Caco-2 (cell line): Measurements from ENCODE around the gene PPP1R18. TPM values are rescaled to one million over a fixed set of nuclear protein-coding genes. Genes with fewer than 3 reads are reported as not detected.

ENCODE experiments used
- BruUV-seq: library from RNA; stranded (reverse); fragments of 400-500 nt; replicated peaks from 2 replicates; lab custom pipeline; 2021; lab: Mats Ljungman, UMichigan
- CTCF ChIA-PET: fragments of 300-600 bp; sonication (Branson Sonifier 250); formaldehyde crosslinking; loops from one replicate; lab custom pipeline; 2022; ENCODE audit warnings: antibody characterized with exemption; lab: Charles Lee
- POLR2A ChIA-PET: fragments of 300-600 bp; sonication (Branson Sonifier 250); formaldehyde crosslinking; loops from one replicate; lab custom pipeline; 2022; ENCODE audit warnings: antibody characterized with exemption; lab: Charles Lee
- DNase-seq, 2 experiments: peaks; one replicate each; pipeline versions ENCODE4 v3.0.0 to v3.0.0-alpha.2; 2020 to 2022
- H3K27me3 ChIP-seq: replicated peaks from 2 replicates; pipeline ENCODE4 v1.6.0; 2011; ENCODE audit warnings: low read length; ENCODE audit not compliant: control insufficient read depth, insufficient read depth
- H3K36me3 ChIP-seq: 2 replicates; pipeline ENCODE4 v1.5.1; 2011; ENCODE audit warnings: low read length; ENCODE audit not compliant: control insufficient read depth, insufficient read depth
- H3K4me1 ChIP-seq: fragments of 250-450 bp; sonication (Bioruptor Pico); 2 replicates; pipeline ENCODE4 v1.5.1; 2020; ENCODE audit warnings: mild to moderate bottlenecking
- H3K4me3 ChIP-seq: 2 replicates; pipeline ENCODE4 v1.5.1; 2011; ENCODE audit warnings: low read depth, mild to moderate bottlenecking, control low read depth, low read length
- H3K9me3 ChIP-seq: fragments of 250-450 bp; sonication (Bioruptor Pico); 2 replicates; pipeline ENCODE4 v1.5.1; 2020; ENCODE audit warnings: mild to moderate bottlenecking, moderate library complexity
- H3K27ac Mint-ChIP-seq: one replicate; pipeline ENCODE4 v1.8.0; 2022; ENCODE audit warnings: mixed read lengths; ENCODE audit not compliant: unreplicated experiment
- H3K27me3 Mint-ChIP-seq: one replicate; pipeline ENCODE4 v1.8.0; 2022; ENCODE audit warnings: mixed read lengths; ENCODE audit not compliant: insufficient read depth, unreplicated experiment
- H3K36me3 Mint-ChIP-seq: one replicate; pipeline ENCODE4 v1.8.0; 2022; ENCODE audit warnings: mild to moderate bottlenecking, mixed read lengths; ENCODE audit not compliant: insufficient read depth, unreplicated experiment
- H3K4me1 Mint-ChIP-seq: one replicate; pipeline ENCODE4 v1.8.0; 2022; ENCODE audit warnings: low read depth, mixed read lengths; ENCODE audit not compliant: unreplicated experiment
- H3K4me3 Mint-ChIP-seq: one replicate; pipeline ENCODE4 v1.8.0; 2022; ENCODE audit warnings: mild to moderate bottlenecking, moderate library complexity, mixed read lengths; ENCODE audit not compliant: unreplicated experiment
- H3K9me3 Mint-ChIP-seq: one replicate; pipeline ENCODE4 v1.8.0; 2022; ENCODE audit warnings: mixed read lengths; ENCODE audit not compliant: unreplicated experiment
- CTCF ChIP-seq, 2 experiments: fragments of 200-600 bp in 1 of 2; IDR thresholded peaks; 1 replicate in 1 of 2; 2 replicates in 1 of 2; pipeline versions ENCODE4 v1.5.1 to v1.8.0; 2011 to 2022; ENCODE audit warnings: antibody characterized with exemption in 1 of 2, control low read depth in 1 of 2, inconsistent platforms in 1 of 2, low read depth in 1 of 2, low read length in 1 of 2, mild to moderate bottlenecking in 1 of 2, moderate library complexity in 1 of 2; ENCODE audit not compliant: insufficient read depth in 1 of 2, severe bottlenecking in 1 of 2, unreplicated experiment in 1 of 2
- intact Hi-C: fragments of 100-400 bp; cut with micrococcal nuclease; formaldehyde crosslinking; loops from one replicate; pipeline ENCODE4 v1.10.0; 2022; ENCODE audit not compliant: unreplicated experiment
- total RNA-seq: library from RNA; stranded (reverse); gene quantifications from 2 replicates; pipeline ENCODE4 v1.2.3, GENCODE V29; 2022

The PPP1R18 gene
- total RNA-seq, 1 experiment from 2014 or later = 6.6 TPM

DNA sequence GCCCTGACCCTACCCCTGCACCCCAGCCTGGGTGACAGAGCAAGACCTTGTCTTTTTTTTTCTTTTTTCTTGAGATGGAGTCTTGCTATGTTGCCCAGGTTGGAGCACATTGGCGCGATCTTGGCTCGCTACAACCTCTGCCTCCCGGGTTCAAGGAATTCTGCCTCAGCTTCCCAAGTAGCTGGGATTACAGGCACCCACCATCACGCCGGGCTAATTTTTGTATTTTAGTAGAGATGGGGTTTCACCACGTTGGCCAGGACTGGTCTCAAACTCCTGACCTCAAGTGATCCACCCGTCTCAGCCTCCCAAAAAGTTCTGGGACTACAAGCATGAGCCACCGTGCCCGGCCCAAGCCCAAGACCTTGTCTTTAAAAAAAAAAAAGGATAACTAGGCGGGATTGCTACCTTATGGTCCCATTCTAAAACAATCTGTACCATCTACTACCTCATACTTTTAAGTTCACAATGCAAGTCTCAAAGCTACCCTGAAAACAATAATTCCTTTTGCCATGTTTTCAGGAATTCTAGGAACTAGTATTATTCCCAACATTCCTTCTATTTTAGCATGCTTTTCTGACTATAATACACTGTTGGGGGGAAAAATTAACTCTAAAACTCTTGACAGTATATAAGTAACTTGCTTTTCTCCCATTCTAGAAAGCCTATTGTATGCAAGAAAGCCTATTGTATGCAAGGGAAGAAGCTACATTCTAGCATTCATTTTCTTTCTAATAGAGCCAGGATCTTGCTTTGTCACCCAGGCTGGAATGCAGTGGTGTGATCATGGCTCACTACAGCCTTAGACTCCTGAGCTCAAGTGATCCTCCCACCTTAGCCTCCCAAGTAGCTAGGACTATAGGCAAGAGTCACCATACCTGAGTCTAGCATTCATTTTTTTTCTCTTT is 40.3 kb upstream of the PPP1R18 start:
- H3K4me3 ChIP-seq = no peak overlapping the region
- BruUV-seq = no TSS peak
- TF ChIP-seq CTCF (IDR thresholded peaks at IDR 0.05; ENCODE audit: insufficient read depth in 1 of 2, low read depth in 1 of 2, low read length in 1 of 2, severe bottlenecking in 1 of 2, unreplicated experiment in 1 of 2) = no peak
- Mint-ChIP-seq H3K9me3 (no peaks in the 10 kb centered on the region), H3K27ac (peak overlapping the region; percentile 44), H3K4me1 (peaks cover 20% of the 10 kb centered on the region), H3K27me3 (no peaks in the 10 kb centered on the region), H3K36me3 (peaks cover 88% of the 10 kb centered on the region), H3K4me3 (no peak overlapping the region)
- intact Hi-C loops = no loop called here
- ChIA-PET POLR2A (interaction anchor here (0.7 kb wide), 1 partner anchor 40 kb away, joined by 3 read pairs; no protein-coding TSS in a partner anchor), CTCF (no interaction called here)
- H3K4me1 ChIP-seq = peaks cover 8% of the 10 kb centered on the region; the same call in 1 of the 2 replicates
- H3K9me3 ChIP-seq = no peaks in the 10 kb centered on the region
- no peak for DNase-seq
- H3K27me3 ChIP-seq = no peaks in the 10 kb centered on the region
- peaks cover 6% of the 10 kb centered on the region for H3K36me3 ChIP-seq

GRCh38 chr6:30725713-30726505 is 39.5 kb upstream of the PPP1R18 start:
- Mint-ChIP-seq H3K36me3 (peaks cover 91% of the 10 kb centered on the region), H3K27me3 (no peaks in the 10 kb centered on the region), H3K9me3 (no peaks in the 10 kb centered on the region), H3K4me3 (peak overlapping the region; percentile 17), H3K27ac (no peak overlapping the region), H3K4me1 (peaks cover 20% of the 10 kb centered on the region)
- no peak for DNase-seq
- no peak for TF ChIP-seq CTCF (IDR thresholded peaks at IDR 0.05; ENCODE audit: insufficient read depth in 1 of 2, low read depth in 1 of 2, low read length in 1 of 2, severe bottlenecking in 1 of 2, unreplicated experiment in 1 of 2)
- no peak overlapping the region for H3K4me3 ChIP-seq
- POLR2A ChIA-PET = no interaction called here
- CTCF ChIA-PET = no interaction called here
- H3K27me3 ChIP-seq = no peaks in the 10 kb centered on the region
- BruUV-seq = no TSS peak
- no peaks in the 10 kb centered on the region for H3K9me3 ChIP-seq
- peaks cover 9% of the 10 kb centered on the region; the same call in 1 of the 2 replicates for H3K4me1 ChIP-seq
- peaks cover 9% of the 10 kb centered on the region for H3K36me3 ChIP-seq
- intact Hi-C loops = no loop called here
